ENCODE results near the gene GRIA1.
A peak's percentile ranks its signal among the peaks of the same experiment; 100 is the strongest.
"Not testable (repeated sequence)": the region's sequence is repeated elsewhere in the genome, so short reads cannot be mapped to it uniquely, and the experiment has no call there.

GRIA1 gene

GRCh38 chr5:153671653-153672346, 181.3 kb downstream of the GRIA1 start:
- no peak for DNase-seq

- no peak for DNase-seq
Observed at GRCh38 chr5:153672347-153673090, 182.0 kb downstream of the GRIA1 start.

- no peak for DNase-seq
Observed at GRCh38 chr5:153674356-153674755, 183.9 kb downstream of the GRIA1 start.

- DNase-seq = no peak
Observed at GRCh38 chr5:153676406-153676805, 185.9 kb downstream of the GRIA1 start.

- DNase-seq = no peak
Observed at GRCh38 chr5:153676821-153677220, 186.4 kb downstream of the GRIA1 start.

GRCh38 chr5:153678617-153679329, 188.3 kb downstream of the GRIA1 start:
- no peak for DNase-seq

GRCh38 chr5:153690236-153690635, 199.8 kb downstream of the GRIA1 start:
- no peak for DNase-seq

- DNase-seq = peak; percentile 4
Observed at GRCh38 chr5:153696256-153696655, 205.8 kb downstream of the GRIA1 start.

- no peak for DNase-seq
Observed at GRCh38 chr5:153699035-153699434, 208.6 kb downstream of the GRIA1 start.

GRCh38 chr5:153700940-153701339, 210.5 kb downstream of the GRIA1 start:
- DNase-seq = no peak

- DNase-seq = no peak
Observed at GRCh38 chr5:153702265-153702664, 211.8 kb downstream of the GRIA1 start.

- no peak for DNase-seq
Observed at GRCh38 chr5:153704110-153704509, 213.6 kb downstream of the GRIA1 start.

- no peak for DNase-seq
Observed at GRCh38 chr5:153707626-153708025, 217.2 kb downstream of the GRIA1 start.

GRCh38 chr5:153711755-153712154, 221.3 kb downstream of the GRIA1 start:
- no peak for DNase-seq

- DNase-seq = no peak
Observed at GRCh38 chr5:153712946-153713345, 222.5 kb downstream of the GRIA1 start.

GRCh38 chr5:153713943-153714342, 223.5 kb downstream of the GRIA1 start:
- DNase-seq = no peak

GRCh38 chr5:153714798-153715197, 224.3 kb downstream of the GRIA1 start:
- no peak for DNase-seq

GRCh38 chr5:153717287-153717686, 226.8 kb downstream of the GRIA1 start:
- DNase-seq = no peak

GRCh38 chr5:153718713-153719112, 228.2 kb downstream of the GRIA1 start:
- no peak for DNase-seq

GRCh38 chr5:153719324-153719723, 228.9 kb downstream of the GRIA1 start:
- DNase-seq = no peak

- DNase-seq = not testable (repeated sequence)
Observed at GRCh38 chr5:153723022-153723610, 232.6 kb downstream of the GRIA1 start.

GRCh38 chr5:153742060-153742459, 251.6 kb downstream of the GRIA1 start:
- no peak for DNase-seq

- DNase-seq = no peak
Observed at GRCh38 chr5:153744751-153745150, 254.3 kb downstream of the GRIA1 start.

Data from NCI-H1105 treated with DMSO at 0.1 percent for 48 hours (cell line).